ENCODE measurements around the gene ATP9A. TPM values are rescaled to one million over a fixed set of nuclear protein-coding genes. Genes with fewer than 3 reads are reported as not detected.

The ATP9A gene
- total RNA-seq, 1 experiment from 2014 or later, result 18.6 TPM

GRCh38 chr20:51613580-51613979, 154.6 kb downstream of the ATP9A start:
- Histone ChIP-seq H3K9me3 (ENCODE audit: insufficient read depth, low read depth) (no peaks in the 10 kb centered on the region), H4K20me1 (ENCODE audit: insufficient read depth) (no peaks in the 10 kb centered on the region), H3F3A (ENCODE audit: insufficient read depth, low read depth) (0 out of 2 replicates have a peak, but pooled peaks cover 5% of the 10 kb centered on the region), H3K9me2 (ENCODE audit: insufficient read depth) (no peaks in the 10 kb centered on the region), H3K36me3 (ENCODE audit: low read depth) (no peaks in the 10 kb centered on the region), H3K79me2 (ENCODE audit: low read depth) (no peaks in the 10 kb centered on the region), H2AFZ (no peak overlapping the region), H3K27me3 (ENCODE audit: insufficient read depth, low read depth) (no peaks in the 10 kb centered on the region), H3K4me3 (no peak overlapping the region), H3K27ac (no peak overlapping the region), H3K4me2 (no peak overlapping the region), H3K4me1 (replicated peaks; ENCODE audit: insufficient read depth) (no peaks in the 10 kb centered on the region)
- no peak for TF ChIP-seq EZH2 (IDR thresholded peaks at IDR 0.05; ENCODE audit: low read depth)
- TF ChIP-seq, protein P1, sequence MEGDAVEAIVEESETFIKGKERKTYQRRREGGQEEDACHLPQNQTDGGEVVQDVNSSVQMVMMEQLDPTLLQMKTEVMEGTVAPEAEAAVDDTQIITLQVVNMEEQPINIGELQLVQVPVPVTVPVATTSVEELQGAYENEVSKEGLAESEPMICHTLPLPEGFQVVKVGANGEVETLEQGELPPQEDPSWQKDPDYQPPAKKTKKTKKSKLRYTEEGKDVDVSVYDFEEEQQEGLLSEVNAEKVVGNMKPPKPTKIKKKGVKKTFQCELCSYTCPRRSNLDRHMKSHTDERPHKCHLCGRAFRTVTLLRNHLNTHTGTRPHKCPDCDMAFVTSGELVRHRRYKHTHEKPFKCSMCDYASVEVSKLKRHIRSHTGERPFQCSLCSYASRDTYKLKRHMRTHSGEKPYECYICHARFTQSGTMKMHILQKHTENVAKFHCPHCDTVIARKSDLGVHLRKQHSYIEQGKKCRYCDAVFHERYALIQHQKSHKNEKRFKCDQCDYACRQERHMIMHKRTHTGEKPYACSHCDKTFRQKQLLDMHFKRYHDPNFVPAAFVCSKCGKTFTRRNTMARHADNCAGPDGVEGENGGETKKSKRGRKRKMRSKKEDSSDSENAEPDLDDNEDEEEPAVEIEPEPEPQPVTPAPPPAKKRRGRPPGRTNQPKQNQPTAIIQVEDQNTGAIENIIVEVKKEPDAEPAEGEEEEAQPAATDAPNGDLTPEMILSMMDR (conservative IDR thresholded peaks at IDR 0.05), result no peak
- intact Hi-C loops (cut with micrococcal nuclease; ENCODE audit: unreplicated experiment), result no loop called here
- POLR2A ChIA-PET (ENCODE audit: unreplicated experiment), result interaction anchor here (0.6 kb wide), 1 partner anchor 16 kb away, joined by 3 read pairs; no protein-coding TSS in a partner anchor
- DNase-seq, result no peak
- BruUV-seq (replicated peaks), result no TSS peak
- CTCF ChIA-PET, result no interaction called here

- intact Hi-C loops (cut with micrococcal nuclease; ENCODE audit: unreplicated experiment), result no loop called here
- CTCF ChIA-PET, result no interaction called here
- no peak for TF ChIP-seq EZH2 (IDR thresholded peaks at IDR 0.05; ENCODE audit: low read depth)
These were observed 155.3 kb downstream of the ATP9A start for GRCh38 chr20:51612896-51613295.

GRCh38 chr20:51611625-51611890, 156.6 kb downstream of the ATP9A start:
- Histone ChIP-seq H4K20me1 (ENCODE audit: insufficient read depth) (no peaks in the 10 kb centered on the region), H3K36me3 (ENCODE audit: low read depth) (no peaks in the 10 kb centered on the region), H3K79me2 (ENCODE audit: low read depth) (no peaks in the 10 kb centered on the region), H3F3A (ENCODE audit: insufficient read depth, low read depth) (0 out of 2 replicates have a peak, but pooled peaks cover 5% of the 10 kb centered on the region), H3K4me3 (no peak overlapping the region), H3K27me3 (ENCODE audit: insufficient read depth, low read depth) (no peaks in the 10 kb centered on the region), H3K27ac (no peak overlapping the region), H3K9me2 (ENCODE audit: insufficient read depth) (no peaks in the 10 kb centered on the region), H2AFZ (no peak overlapping the region), H3K4me1 (replicated peaks; ENCODE audit: insufficient read depth) (no peaks in the 10 kb centered on the region), H3K9me3 (ENCODE audit: insufficient read depth, low read depth) (no peaks in the 10 kb centered on the region), H3K4me2 (no peak overlapping the region)
- TF ChIP-seq EZH2 (IDR thresholded peaks at IDR 0.05; ENCODE audit: low read depth), result no peak
- TF ChIP-seq, protein P1 (conservative IDR thresholded peaks at IDR 0.05), result no peak
- no TSS peak for BruUV-seq (replicated peaks)
- intact Hi-C loops (cut with micrococcal nuclease; ENCODE audit: unreplicated experiment), result no loop called here
- DNase-seq, result no peak
- ChIA-PET POLR2A (ENCODE audit: unreplicated experiment) (no interaction called here), CTCF (interaction anchor here (1.0 kb wide), 1 partner anchor 12 kb away, joined by 3 read pairs; no protein-coding TSS in a partner anchor)

More at GRCh38 chr20:51612896-51613295, 155.3 kb downstream of the ATP9A start:
- Histone ChIP-seq H3K36me3 (ENCODE audit: low read depth) (no peaks in the 10 kb centered on the region), H3K4me2 (no peak overlapping the region), H3K9me3 (ENCODE audit: insufficient read depth, low read depth) (no peaks in the 10 kb centered on the region), H2AFZ (no peak overlapping the region), H3F3A (ENCODE audit: insufficient read depth, low read depth) (0 out of 2 replicates have a peak, but pooled peaks cover 5% of the 10 kb centered on the region), H3K79me2 (ENCODE audit: low read depth) (no peaks in the 10 kb centered on the region), H3K4me3 (no peak overlapping the region), H4K20me1 (ENCODE audit: insufficient read depth) (no peaks in the 10 kb centered on the region), H3K4me1 (replicated peaks; ENCODE audit: insufficient read depth) (no peaks in the 10 kb centered on the region), H3K9me2 (ENCODE audit: insufficient read depth) (no peaks in the 10 kb centered on the region), H3K27me3 (ENCODE audit: insufficient read depth, low read depth) (no peaks in the 10 kb centered on the region), H3K27ac (no peak overlapping the region)
- POLR2A ChIA-PET (ENCODE audit: unreplicated experiment), result no interaction called here
- DNase-seq, result no peak
- no TSS peak for BruUV-seq (replicated peaks)
